Activated T-helper 1 cell treated with Interleukin-2 at 50 U/mL for 16 hours (primary cell): ENCODE results near the gene TEAD3.
"Not testable (repeated sequence)": the region's sequence is repeated elsewhere in the genome, so short reads cannot be mapped to it uniquely, and the experiment has no call there.

Source experiments
- DNase-seq: peaks from one replicate; pipeline ENCODE4 v3.0.0-alpha.2; 2020; ENCODE audit warnings: low read depth

TEAD3 gene

DNA sequence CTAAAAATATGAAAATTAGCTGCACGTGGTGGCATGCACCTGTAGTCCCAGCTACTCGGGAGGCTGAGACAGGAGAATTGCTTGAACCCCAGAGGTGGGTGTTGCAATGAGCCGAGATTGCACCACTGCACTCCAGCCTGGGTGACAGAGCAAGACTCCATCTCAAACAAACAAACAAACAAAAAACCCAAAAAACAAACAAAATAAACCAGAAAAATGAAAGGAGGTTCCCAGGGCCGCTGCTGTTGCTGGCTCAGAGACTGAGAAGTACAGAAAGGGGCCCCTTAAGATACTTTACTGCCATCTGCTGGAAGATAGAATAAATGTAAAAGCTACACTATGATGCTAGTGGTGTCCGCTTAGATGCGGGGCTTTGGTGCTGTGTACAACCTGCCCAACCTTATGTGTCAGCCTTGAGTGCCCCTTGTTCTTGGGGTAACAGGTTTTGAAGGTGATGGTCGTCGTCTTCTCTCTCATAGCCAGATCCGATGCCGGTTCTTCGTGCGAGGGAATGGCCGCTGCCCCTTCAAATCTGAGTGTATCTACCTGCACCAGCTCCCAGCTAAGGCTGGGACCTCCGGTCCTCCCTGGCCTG, 47.5 kb downstream of the TEAD3 start:
- DNase-seq, result no peak

DNA sequence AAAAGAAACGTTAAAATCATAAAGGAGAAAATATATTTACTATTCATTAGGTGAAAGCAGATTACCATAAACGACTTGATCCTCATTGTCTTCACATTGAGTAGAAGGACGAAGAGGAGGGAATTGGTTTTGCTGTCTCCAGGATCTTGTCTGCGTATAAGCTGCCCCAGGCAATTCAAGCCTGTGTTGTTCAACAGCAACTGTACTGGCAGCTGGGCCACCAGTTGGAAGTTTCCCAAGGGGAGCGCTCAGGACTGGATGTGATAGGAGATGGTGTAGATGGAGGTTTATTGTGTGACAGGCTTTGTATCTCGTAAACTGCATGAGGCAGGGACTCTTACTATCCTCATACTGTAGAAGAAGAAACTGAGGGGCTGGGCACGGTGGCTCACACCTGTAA, 48.7 kb downstream of the TEAD3 start:
- DNase-seq, result no peak

DNA sequence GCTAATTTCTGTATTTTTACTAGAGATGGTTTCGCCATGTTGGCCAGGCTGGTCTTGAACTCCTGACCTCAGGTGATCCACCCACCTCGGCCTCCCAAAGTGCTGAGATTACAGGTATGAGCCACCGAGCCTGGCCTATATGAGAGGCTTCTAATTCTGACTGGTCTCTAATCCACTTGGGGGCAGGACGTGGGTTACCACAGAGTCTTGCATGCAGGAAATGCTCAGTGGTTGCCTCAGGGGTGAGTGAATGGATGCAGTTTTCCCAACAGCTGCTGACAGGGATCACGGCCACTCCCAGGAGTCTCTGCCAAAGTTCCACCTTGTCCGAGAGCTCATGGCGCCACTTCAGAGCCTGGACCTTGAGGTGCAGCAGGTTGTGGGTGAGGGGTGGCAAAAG, 51.2 kb downstream of the TEAD3 start:
- DNase-seq, result no peak

DNA sequence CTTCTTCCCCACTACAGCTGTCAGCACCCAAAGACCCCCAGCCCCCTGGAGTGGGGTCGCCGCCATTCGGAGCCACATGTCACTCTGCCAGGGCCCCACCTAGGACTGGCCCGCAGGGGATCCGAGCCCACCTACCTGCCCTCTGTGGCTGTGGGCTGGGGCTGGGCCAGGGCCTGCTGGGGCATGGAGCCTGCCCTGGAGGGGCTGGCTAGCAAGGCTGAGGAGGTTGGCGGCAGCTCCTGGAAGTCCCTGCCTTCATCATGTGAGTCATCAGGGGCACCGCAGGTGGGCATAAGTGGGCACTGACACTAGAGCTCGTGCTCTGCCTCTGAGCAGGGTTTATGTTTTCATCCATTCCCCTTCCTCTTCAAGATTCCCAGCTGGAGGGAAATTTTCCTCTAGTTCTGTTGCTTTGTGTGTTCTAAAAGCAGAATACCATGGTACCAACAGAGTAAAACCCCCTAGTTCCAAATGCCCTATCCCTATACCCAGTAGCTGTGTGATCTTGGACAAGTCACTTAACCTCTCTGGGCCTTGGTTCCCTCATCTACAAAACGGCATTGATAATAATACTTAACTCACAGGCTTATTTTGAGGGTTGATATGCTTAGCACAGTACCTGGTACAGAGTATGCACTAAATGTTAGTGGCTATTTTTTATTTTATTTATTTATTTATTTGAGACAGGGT, 53.4 kb downstream of the TEAD3 start:
- no peak for DNase-seq

DNA sequence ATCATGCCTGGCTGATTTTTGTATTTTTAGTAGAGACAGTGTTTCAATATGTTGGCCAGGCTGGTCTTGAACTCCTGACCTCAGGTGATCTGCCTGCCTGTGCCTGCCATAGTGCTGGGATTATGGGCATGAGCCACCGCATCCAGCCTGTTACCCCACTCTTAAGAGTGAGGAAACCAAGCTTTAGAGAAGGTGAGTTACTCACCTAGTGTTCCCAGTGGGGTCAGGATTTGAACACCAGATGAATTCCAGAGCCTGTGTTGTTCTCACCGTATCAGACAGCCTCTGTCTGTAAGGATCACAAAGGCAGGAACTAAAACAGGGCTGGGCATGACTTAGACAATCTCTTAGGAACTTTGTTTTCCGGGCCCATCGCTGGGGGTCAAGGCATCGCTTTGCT, 54.2 kb downstream of the TEAD3 start:
- DNase-seq, result no peak

DNA sequence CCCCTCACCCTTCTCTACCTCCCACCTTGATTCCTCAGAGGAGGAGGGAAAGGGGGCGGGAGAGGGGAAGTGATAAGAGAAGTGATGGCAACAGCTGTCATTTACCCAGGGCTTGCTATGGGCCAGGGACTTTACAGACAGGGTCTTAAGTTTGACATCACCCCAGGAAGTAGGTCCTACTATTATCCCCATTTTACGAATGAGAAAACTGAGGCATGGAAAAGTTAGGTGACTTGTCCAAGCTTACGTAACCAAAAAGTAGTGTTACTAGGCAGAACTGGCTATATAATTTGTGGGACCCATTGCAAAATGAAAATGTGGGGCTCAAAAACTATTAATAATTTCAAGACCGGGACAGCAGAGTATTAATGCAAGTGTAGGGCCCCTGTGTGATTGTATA, 55.2 kb downstream of the TEAD3 start:
- DNase-seq, result no peak

DNA sequence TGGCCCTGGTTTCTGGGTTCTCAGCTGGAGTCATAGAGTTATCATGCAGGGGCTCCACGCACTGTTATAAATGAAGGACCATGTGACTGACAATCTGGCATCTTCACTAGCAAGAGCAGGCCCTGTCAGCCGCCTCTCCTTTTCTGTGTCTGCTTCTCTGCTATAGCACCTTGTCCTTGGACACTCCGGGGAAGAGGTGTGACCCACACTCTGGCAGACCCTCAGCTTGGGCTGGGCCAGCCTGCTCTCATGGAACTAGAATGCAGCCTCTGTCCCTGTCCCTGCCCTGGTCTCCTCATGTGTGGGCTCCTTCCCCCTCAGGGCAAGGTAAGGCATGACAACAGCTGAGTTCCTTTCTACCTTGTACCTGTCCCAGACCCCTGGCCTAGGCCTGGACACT, 55.7 kb downstream of the TEAD3 start:
- DNase-seq, result no peak

DNA sequence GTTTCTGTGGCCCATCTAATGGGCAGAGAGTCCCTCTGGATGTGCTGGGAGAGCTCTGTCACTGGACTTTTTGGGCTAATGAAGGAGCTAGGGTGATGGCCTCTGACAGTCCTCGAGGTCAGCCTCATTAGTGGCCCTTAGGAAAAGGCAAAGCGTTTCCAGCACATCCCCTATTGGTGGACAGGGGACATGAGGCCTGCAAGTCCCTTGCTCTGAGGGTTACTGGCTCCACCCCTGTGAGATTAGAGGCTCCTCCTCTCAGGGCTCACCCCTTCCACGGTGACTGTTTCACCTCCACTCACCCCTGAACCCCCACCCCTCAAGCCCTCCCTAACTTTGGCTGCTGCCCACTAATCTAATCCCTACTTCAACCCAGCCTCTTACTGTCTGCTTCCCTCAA, 57.6 kb downstream of the TEAD3 start:
- no peak for DNase-seq

DNA sequence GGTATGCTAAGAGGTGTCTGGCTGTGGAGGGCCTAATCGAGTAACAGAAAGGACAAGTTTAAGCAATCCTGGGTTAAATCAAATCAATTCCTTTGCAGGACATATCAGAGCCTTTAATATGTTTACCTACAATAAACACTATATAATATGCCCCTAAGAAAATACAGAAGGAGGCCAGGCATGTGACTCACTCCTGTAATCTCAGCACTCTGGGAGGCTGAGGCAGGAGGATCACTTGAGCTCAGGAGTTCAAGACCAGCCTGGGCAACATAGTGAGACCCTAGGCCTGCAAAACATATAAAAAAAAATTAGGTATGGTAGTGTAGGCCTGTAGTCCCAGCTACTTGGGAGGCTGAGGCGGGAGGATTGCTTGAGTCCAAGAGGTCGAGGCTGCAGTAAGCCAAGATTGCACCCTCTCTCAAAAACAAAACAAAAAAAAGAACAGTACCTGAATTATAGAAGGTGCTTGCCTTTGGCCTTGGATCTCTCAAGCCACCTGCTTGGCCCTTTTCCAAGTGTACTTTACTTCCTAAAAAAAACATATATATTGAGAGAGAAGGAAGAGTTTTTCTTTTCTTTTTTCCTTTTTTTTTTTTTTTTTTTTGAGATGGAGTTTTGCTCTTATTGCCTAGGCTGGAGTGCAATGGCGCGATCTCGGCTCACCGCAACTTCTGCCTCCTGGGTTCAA, 58.4 kb downstream of the TEAD3 start:
- not testable (repeated sequence) for DNase-seq

DNA sequence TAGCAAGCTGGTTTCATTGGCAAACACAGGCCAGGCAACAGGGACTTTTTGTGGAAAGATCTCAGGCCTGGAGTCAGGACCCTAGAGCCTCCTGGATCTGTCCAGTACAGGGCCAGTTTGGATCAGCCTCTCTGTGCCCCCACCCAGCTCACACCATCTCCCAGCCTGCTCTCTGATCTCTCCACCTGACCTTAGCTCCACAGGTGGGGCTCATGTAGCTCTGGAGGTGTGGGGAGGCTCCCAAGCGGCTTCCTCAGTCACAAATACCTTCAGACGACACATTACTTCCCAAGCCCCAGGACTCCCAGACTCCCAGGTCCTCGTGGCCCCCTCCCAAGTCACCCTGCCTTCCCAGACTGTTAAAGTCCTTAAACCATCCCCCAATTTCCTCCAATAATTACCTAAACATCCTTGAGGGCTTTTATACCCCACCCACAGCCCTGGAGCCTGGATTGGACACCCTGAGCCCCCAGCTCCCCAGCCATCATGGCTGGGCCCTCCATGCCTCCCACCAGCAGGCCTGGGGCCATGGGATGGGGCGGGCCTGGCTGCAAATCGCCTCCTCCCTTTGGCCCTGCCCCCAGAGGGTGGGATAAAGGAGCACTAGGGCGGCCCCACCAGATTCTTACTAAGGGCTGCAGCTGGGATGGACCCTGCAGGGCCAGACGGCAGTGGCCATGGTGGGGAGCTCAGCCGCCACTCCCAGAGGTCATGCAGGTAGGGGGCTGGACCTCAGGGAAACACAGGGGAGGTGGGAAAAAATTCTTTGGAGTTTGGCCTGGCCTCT, 60.6 kb downstream of the TEAD3 start:
- no peak for DNase-seq

DNA sequence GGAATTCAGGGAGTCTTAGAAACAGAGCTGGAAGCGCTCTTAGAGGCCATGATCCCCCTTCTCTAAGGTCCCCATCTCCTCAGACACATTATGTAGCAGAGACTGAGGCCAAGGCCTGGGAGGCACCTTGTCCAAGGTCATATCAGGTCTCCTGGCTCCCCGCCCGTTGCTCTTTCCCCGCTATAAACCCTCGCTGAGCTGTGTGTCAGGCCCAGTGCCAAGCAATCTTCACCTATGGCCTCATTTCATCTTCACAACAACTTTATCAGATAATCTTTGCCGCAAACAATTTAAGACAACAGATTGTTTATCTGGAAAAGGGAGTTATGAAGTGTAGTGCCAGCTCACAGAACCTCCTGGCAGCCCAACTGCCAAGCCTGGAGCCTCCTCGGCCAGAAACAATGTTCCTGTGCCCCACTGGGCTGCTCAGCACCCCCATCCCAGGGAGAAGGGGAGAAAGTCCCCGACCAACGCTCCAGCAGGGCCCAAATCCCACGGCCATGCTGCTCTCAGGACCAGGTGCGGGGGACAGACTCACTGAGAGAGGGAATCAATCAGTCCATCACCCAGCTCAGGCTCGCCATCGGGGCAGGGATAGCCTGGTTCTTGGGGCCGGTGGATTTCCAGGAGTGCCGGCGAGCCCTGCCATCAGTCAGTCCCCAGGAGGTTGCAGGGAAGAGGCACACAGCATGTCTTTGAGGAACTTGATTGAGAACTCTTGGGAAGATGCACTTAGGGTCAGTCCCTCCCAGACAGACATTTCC, 61.6 kb downstream of the TEAD3 start:
- no peak for DNase-seq

DNA sequence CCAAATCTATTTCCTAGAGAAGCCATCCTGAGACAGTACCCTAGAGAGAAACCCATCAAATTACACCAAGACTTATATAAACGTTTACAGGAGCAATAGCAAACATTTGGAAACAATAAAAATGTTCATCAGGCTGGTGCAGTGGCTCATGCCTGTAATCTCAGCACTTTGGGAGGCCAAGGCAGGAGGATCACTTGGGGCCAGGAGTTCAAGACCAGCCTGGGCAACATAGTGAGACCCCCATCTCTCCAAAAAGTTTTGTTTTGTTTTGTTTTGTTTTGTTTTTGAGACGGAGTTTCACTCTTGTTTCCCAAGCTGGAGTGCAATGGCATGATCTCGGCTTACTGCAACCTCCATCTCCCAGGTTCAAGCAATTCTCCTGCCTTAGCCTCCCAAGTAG, 64.2 kb downstream of the TEAD3 start:
- not testable (repeated sequence) for DNase-seq

DNA sequence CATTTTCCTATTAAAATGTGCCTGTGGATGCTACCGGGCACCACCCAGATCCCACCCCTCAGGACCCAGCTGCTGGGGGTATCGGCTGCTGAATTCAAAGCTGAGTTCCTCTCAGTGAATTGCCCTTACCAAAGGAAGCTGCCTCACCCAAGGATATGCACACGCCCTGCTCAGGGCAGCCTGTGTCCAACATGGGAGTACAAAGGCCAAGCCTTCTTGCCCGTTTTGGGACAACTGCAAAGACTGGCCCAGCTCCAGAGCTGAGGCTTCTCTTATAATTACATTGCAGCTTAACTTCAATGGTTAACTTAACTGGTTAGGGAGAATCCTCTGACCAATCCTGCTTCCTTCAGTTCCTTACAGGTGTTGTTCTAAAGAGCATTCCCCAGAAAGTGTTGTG, 64.6 kb downstream of the TEAD3 start:
- DNase-seq, result no peak

DNA sequence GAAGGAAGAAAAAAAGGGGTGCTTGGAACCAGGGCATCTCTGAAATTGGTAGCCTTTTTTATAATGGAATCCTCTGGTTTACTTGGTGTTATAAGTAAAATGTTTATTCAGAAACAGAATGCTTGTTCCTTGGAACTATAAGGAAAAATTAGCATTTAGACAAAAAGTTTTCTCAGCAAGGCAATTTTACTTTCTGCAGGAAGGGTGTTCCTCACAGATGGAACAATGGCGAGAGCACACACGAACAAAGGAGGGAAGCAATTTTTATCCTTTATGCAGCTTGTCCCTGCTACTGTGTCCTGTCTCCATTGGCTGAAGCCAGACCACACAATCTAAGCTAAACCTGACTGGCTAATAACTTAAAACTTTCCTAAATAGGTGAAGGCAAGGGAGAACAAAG, 67.4 kb downstream of the TEAD3 start:
- no peak for DNase-seq

DNA sequence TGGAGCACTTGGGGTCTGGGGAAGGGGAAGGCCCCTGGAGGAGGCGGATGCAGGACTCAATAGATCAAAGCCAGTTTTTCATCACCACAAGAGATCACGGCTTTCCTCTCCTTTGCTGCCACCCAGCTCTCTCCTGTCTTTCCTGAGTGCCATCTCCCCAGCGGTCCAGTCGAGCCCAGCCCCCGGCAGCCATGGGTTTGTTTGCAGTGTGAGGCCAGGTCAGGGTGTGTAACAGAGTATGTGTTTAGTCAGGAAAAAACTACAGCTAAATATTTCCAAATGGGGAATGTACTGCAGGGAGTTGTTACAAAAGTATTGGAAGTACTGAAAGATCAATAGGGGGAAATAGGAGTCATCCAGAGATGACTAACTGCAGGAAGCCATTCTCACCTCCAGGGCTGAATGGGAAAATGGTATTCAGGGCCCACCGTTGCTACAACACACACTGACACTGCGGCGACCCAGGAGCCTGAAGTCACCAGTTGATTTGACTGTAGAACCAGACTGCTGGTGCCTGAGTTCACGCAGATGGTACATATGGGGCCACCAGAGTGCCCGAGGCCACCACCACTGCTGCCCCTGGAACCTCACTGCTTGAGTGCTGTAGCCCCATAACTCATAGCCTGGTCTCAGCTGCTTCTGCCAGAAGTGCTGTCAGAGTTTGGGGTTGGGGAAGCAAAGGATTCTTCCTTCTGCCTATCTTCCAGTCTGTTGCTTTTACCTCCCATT, 68.3 kb downstream of the TEAD3 start:
- no peak for DNase-seq

DNA sequence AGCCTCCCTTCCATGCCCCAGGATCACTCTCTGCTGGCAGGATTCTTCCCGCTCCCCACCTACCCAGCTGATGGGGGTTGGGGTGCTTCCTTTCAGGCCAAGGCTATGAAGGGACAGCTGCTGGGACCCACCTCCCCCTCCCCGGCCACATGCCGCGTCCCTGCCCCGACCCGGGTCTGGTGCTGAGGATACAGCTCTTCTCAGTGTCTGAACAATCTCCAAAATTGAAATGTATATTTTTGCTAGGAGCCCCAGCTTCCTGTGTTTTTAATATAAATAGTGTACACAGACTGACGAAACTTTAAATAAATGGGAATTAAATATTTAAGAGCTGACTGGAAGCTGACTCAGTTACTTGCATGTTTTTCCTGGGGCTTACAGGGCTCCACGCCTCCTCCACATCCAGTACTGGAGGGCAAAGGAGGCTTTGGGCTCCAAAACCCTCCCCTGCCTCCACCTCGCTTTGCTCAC, 69.0 kb downstream of the TEAD3 start:
- no peak for DNase-seq

DNA sequence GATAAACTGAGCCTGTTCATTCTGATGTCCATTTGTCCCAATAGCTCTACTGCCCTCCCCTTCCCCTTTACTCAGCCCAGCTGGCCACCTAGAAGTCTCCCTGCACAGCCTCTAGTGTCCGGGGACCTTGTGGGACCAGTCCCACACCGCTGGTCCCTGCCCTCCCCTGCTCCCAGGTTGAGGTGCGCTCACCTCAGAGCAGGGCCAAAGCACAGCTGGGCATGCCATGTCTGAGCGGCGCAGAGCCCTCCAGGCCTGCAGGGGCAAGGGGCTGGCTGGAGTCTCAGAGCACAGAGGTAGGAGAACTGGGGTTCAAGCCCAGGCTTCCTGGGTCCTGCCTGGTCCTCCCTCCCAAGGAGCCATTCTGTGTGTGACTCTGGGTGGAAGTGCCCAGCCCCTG, 69.4 kb downstream of the TEAD3 start:
- no peak for DNase-seq

DNA sequence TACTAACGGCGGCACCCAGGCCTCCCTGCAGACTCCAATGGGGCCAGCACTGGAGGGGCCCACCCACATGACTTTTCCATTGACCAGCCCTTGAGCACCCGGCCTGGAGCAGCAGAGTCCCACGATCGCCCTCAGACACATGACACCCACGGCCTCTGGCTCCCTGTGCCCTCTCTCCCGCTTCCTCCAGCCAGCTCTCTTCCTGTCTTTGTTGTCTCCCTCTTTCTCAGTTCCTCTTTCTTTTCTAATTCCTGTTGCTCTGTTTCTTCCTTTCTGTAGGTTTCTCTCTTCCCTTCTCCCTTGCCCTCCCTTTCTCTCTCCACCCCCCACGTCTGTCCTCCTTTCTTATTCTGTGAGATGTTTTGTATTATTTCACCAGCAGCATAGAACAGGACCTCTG, 70.8 kb downstream of the TEAD3 start:
- no peak for DNase-seq

DNA sequence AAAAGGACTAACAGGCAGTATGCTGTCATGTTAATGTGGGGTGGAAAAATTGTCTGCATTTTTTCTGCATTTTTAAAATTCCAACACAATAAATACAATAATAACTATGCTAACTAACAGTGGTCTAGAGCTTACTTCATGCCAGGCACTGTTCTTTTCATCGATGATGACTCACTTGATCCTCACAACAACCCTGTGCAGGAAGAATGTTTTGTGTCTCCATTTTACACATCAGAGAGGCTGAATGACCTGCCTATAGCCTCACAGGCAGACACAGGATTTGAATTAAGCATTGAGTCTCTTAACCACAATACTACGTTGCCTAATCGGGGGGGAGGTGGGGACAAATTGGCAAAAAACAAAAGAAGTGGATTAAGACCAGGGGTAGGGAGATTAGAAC, 71.6 kb downstream of the TEAD3 start:
- no peak for DNase-seq
